Measurements from ENCODE around the gene TAS2R46.

DNA sequence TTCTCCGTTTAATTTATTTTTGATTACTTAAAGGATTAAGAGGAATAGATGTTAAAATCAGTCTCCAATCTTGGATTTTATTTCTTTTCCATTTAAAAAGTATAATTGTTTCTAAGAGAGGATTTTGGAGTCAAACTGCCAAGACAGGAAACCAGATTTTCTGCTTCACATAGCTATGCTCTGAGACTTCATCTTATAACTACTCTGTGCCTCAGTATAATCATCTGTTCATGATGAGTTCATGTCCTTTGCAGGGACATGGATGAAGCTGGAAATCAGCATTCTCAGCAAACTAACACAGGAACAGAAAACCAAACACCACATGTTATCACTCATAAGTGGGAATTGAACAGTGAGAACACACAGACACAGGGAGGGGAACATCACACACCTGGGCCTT, 21.9 kb downstream of the TAS2R46 start:
- TF ChIP-seq, protein P1, sequence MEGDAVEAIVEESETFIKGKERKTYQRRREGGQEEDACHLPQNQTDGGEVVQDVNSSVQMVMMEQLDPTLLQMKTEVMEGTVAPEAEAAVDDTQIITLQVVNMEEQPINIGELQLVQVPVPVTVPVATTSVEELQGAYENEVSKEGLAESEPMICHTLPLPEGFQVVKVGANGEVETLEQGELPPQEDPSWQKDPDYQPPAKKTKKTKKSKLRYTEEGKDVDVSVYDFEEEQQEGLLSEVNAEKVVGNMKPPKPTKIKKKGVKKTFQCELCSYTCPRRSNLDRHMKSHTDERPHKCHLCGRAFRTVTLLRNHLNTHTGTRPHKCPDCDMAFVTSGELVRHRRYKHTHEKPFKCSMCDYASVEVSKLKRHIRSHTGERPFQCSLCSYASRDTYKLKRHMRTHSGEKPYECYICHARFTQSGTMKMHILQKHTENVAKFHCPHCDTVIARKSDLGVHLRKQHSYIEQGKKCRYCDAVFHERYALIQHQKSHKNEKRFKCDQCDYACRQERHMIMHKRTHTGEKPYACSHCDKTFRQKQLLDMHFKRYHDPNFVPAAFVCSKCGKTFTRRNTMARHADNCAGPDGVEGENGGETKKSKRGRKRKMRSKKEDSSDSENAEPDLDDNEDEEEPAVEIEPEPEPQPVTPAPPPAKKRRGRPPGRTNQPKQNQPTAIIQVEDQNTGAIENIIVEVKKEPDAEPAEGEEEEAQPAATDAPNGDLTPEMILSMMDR (conservative IDR thresholded peaks at IDR 0.05; ENCODE audit: low read depth, low read length) = no peak
- no peak for TF ChIP-seq EZH2 (IDR thresholded peaks at IDR 0.05; ENCODE audit: borderline replicate concordance, low read depth, low read length, poor library complexity, severe bottlenecking)
